AG09309 (cell line): Measurements from ENCODE around the gene WWC2.

Experiments
- DNase-seq: peaks from one replicate; pipeline ENCODE4 v3.0.0-alpha.2; 2010; ENCODE audit warnings: low read depth
- H3K4me3 ChIP-seq: 2 replicates; pipeline ENCODE4 v1.5.1; 2011; ENCODE audit warnings: mild to moderate bottlenecking, low read depth, low read length, moderate library complexity; ENCODE audit not compliant: control insufficient read depth
- TF ChIP-seq, protein P1 (sequence below): IDR thresholded peaks from 2 replicates; pipeline ENCODE4 v1.5.1; 2011; ENCODE audit warnings: mild to moderate bottlenecking, low read depth, low read length, inconsistent platforms; ENCODE audit not compliant: insufficient read depth, control insufficient read depth; ENCODE audit errors: missing control alignments

The WWC2 gene

DNA sequence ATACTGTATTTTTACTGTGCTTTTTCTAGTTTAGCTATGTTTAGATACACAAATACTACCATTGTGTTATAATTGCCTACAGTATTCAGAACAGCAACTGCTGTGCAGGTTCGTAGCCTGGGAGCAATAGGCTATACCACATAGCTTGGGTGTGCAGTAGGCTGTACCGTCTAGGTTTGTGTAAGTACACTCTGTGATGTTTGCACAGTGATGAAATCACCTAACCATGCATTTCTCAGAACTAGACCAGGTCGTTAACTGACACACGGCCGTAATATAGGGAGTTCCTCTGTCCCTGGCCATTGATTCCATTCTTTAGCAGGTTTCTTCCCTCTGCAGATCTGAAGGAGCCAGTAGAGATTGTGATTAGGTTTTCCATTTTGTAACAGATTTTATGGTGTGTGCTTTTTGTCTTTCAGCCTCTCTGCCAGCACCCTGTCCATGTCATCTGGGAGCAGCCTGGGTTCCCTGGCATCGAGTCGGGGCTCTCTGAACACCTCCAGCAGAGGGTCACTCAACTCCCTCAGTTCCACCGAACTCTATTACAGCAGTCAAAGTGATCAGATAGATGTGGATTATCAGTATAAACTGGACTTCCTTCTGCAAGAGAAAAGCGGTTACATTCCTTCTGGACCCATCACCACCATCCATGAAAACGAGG lies 161.6 kb downstream of the WWC2 start:
- DNase-seq, result no peak
- no peak overlapping the region for H3K4me3 ChIP-seq
- TF ChIP-seq, protein P1, sequence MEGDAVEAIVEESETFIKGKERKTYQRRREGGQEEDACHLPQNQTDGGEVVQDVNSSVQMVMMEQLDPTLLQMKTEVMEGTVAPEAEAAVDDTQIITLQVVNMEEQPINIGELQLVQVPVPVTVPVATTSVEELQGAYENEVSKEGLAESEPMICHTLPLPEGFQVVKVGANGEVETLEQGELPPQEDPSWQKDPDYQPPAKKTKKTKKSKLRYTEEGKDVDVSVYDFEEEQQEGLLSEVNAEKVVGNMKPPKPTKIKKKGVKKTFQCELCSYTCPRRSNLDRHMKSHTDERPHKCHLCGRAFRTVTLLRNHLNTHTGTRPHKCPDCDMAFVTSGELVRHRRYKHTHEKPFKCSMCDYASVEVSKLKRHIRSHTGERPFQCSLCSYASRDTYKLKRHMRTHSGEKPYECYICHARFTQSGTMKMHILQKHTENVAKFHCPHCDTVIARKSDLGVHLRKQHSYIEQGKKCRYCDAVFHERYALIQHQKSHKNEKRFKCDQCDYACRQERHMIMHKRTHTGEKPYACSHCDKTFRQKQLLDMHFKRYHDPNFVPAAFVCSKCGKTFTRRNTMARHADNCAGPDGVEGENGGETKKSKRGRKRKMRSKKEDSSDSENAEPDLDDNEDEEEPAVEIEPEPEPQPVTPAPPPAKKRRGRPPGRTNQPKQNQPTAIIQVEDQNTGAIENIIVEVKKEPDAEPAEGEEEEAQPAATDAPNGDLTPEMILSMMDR, result no peak

GRCh38 chr4:183261953-183262775 lies 163.1 kb downstream of the WWC2 start:
- TF ChIP-seq, protein P1, result peak; percentile 86
- no peak for DNase-seq
- no peak overlapping the region for H3K4me3 ChIP-seq

DNA sequence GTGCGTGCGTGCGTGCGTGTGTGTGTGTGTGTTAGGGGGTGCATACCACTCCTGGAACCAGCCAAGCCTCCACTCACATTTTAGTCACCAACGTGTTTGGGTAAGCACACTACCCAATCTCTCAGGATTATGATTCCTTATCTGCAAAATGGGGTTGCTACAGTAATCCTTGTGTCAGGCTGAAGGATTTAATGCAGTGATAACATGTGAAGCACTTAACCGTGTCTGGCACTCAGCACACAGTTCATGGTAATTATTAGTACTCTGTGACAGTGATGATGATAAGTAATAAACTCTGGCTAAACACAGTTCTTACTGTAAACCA lies 163.7 kb downstream of the WWC2 start:
- H3K4me3 ChIP-seq, result no peak overlapping the region
- TF ChIP-seq, protein P1, result no peak
- DNase-seq, result no peak

- no peak for DNase-seq
- TF ChIP-seq, protein P1, result no peak
- no peak overlapping the region for H3K4me3 ChIP-seq
Observed at GRCh38 chr4:183263787-183264386, 164.8 kb downstream of the WWC2 start.

GRCh38 chr4:183264614-183265013 lies 165.6 kb downstream of the WWC2 start:
- no peak for DNase-seq
- H3K4me3 ChIP-seq, result no peak overlapping the region
- TF ChIP-seq, protein P1, result no peak

DNA sequence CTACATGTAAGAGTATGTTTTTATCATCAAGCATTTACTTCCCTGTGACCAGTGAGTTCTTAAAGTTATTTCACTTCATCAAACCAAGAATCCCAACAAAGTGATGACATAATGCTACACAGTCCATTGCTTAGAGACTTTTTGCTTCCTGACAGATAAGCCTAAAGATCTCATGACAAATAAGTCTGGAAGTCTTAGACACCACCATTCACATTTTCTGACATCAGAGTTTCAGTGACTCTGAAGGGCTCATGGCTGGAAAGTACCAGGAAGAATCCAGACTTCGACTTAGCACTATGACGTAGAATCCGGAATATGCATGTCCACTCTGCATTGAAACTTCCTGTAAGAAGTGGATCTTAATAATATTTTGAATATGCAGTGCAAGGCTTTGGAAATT lies 167.3 kb downstream of the WWC2 start:
- H3K4me3 ChIP-seq, result no peak overlapping the region
- DNase-seq, result no peak
- TF ChIP-seq, protein P1, result no peak
